HG03378 (cell line): ENCODE data around the gene MRPL27.

Source experiments
- ATAC-seq: cut with Tn5 transposase; IDR thresholded peaks from one replicate; pipeline ENCODE4 v1.9.1; 2021; ENCODE audit warnings: mild to moderate bottlenecking, moderate library complexity; ENCODE audit not compliant: unreplicated experiment

The MRPL27 gene

DNA sequence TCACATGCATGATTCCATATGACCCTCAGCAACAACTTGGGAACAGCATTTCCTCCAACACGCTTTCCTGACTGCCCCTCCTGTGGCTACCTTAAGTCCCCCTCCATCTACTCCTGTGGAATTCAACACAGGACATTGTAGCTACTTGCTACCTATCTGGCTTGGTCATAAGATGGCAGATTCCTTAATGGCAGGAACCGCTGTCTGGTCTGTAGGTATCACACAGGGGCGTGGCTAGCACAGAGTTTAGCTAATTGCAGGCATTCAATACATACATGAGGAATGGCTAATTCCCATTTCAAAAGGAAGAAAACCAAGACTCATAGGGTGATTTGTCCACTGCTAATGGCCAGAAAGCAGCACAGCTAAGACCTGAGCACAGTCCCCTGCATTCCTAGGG, 15.7 kb upstream of the MRPL27 start:
- ATAC-seq, result no peak

DNA sequence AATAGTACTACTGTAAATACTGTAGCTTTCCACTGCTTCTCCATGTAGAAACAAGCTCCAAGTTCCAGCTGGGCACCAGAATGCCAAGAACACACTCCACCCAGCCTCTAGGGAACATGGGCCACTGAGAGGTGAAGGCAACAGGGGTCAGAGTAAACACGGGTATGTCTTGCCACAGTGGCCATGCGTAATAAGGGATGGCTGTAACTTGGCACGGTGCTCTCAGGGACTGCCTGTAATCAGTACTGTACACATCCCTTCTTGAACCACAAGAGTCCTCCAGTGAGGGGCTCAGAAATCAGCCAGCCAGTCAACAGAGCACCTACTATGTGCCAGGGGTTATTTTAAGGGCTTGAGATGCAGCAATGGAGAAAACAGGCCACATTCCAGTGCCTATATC, 13.5 kb upstream of the MRPL27 start:
- ATAC-seq, result no peak

DNA sequence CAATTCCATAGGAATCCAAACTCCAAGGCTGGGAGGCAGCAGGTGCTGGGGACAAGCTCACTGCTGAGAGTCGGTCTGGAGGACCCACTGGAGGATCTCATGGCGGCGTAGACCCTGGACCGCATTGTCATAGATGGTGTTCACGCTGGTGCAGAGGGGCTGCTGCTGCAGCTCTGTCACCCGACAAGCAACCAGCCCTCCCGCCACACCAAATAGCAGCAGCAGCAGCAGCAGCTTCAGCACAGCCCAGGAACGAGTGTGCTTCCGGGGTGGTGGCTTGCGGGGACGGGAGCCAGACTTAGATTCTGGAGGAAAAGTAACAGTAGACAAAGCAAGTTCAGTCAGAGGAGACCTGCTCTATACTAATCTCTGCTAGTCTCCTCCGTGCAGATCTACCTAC, 9.9 kb upstream of the MRPL27 start:
- no peak for ATAC-seq

DNA sequence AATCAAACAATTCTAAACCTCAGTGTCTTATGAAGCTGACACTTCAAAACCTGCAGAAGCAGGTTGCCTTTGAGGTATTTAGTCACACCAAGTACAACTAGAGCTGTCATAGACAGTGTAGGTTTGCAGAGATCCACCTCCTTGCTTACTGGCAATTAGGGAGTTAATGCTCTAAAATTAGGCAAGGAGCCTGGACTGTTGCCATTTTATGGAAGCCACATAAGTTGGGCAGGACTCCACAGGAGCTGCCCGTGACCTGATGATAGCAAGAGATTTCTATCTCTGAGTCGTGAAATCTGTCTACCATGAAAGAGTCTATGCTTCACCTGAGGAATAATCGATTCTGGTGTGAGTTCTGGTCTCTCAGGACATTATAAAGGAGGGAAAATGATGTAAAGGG, 8.9 kb upstream of the MRPL27 start:
- no peak for ATAC-seq

DNA sequence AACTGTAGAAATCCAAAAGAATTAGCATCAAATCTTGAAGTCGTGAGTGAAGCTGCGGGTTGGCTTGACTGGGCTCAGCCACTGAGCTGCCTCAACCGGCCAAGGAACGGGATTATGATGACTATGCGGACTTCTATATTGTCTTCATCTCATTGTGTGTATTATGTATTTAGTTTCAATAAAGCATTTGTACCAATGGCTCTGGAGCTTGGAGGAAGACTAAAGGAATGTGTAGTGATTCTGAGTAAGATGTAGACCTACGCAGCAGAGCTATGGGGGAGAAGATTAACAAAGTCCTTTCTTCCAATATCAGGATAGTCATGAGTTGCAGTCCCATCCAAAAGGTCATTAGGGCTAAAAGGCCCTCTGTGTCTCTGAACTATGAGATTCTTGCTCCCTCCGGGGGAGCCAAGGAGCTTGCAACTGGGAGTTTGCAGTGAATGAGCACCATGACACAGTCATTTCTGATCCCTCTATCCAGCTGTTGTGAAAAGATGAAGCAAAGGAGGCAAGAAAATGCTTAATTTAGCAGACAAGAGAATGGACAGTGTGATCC, 8.4 kb upstream of the MRPL27 start:
- ATAC-seq, result no peak

DNA sequence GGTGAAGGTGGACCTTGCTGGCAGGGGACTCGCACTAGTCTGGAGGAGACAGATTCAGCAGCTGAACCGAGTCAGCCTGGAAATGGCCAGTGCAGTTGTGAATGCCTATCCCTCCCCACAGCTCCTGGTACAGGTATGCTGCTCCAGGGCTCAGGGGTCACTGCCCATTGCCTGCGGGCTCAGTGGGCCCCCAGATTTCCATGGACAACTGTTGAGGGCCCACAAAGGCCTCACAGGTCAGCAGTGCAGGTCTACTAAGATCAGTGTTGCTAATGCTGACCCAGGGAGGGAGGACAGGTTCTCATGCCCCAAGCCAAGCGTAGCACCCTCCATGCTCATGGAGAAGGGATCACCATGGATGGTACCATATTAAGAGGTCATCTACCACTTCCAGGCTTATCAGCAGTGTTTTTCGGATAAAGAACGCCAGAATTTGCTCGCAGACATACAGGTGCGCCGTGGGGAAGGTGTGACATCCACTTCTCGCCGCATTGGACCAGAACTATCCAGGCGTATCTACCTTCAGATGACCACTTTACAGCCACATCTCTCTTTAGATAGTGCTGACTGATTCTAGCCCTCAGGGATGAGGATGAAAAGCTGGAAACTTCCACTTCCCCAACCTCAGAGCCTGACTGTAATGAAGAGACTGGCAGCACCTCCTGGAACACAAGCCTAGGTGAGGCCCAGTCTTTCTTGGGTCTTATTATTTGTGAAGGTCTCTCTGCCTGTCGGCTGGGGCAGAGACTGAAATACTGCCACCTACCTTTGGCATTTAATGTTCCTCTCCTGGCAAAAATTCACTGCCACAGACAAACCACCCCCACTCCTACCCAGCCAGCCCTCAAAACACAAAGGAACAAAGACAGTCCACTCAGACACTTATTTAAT, 7.6 kb upstream of the MRPL27 start:
- no peak for ATAC-seq

DNA sequence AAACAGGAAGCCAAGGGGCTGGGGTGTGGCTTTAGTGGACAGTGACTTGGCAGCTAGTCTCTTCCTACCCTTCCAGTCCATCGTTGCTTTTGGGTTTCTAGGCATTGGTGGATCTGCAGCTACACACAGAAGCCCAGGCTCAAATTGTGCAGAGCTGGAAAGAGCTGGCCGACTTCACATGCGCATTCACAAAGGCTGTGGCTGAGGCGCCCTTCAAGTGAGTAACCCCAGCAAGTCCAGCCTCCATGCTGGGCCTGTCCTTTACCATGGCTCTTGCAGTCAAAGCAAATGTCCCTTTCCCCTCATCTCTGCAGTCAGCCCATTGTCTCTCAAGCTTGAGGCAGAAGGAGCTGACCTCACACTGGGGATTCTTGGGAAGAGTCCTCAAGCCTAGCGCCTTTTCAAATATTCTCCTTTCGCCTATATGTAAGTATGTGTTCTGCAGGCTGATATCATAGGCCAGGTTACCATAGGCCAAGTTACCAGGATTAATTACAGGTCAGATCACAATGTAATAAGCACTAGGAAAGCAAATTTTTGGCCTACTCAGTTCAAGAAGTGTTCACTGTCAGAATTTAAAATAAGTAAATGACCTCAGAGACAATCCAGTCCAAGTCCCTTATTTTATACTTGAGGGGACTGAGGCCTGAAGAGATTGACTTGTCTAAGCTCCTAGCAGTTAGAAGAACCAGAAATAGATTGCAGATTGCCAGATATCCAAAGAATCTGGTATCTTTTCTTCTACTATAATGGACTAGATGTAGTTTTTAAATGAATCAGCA, 6.6 kb upstream of the MRPL27 start:
- no peak for ATAC-seq

DNA sequence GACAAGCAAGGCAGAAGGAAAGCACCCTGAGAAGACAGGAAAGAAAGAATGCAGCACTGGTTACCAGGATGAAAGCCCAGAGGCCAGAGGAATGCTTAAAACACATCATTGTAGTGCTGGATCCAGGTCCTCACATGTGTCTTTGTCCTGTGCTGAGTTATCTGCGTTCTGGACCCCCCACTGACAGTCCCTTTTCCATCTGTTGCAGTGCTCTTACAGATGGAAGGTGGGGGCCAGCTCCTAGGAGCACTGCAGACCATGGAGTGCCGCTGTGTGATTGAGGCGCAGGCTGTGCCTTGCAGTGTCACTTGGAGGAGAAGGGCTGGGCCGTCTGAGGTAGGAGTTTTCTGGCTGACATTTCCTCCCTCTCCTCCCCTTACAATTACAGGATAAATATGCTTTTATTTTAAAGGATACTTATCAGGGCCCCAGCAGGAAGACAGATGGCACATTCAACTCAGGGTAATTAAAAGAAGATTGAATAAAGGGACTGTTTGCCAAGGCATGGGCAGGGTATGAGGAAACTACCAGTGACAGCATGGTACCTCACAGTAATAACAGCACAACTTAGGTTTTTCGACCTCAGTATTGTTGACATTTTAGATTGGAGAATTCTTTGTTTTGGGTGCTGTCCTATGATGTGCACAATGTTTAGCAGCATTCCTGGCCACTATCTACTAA, 3.0 kb upstream of the MRPL27 start:
- ATAC-seq, result no peak

DNA sequence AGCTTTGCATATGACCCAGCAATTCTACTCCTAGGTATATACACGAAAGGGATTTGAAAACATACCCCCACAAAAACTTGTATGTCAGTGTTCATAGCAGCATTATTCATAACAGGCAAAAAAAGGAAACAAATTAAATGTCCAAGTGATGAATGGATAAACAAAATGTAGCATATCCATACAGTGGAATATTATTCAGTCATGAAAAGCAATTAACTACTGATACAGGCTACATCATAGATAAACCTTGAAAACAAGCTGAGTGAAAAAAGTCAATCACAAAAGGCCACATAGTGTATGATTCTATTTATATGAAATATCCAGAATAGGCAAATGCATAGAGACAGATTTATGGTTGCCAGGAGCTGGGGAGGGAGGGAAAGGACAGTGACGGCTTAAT, 721 bp upstream of the MRPL27 start:
- ATAC-seq, result no peak

DNA sequence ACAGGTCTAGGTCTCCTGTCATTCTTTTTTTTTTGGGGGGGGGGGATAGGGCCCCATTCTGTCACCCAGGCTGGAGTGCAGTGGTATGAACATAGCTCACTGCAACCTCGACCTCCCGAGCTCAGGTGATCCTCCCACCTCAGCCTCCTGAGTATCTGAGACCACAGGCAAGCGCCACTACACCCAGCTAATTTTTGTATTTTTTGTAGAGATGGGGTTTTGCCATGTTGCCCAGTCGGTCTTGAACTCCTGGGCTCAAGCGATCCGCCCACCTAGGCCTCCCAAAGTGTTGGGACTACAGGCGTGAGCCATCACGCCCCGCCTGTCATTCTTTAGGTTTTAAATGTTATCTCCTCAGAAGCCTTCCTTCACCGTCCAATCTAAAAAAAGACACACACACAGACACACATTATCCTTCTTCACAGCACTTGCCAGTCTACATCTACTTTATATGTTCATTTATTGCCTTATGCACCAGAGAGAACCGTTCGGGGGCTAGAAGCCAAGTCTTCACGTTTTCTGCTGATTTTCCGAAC, 694 bp downstream of the MRPL27 start:
- ATAC-seq, result no peak

DNA sequence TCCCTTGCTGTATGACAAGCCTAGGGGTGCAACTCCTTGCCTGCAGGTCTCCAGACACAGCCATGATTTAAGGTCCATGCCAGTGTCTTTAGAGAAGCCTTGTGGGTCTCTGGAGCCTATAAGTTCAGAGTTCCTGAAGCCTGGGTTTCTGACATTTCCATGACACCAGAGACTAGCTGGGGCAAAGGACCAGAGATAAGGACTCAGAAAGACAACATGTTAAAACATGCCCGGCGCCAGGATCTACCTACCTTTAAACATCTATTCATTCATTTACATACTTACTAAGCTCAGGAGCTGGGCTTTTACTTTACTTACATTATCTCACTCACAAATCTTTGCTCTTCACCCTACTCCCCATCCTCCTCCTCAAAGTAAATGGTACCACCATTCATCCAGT, 1.5 kb downstream of the MRPL27 start:
- ATAC-seq, result no peak

DNA sequence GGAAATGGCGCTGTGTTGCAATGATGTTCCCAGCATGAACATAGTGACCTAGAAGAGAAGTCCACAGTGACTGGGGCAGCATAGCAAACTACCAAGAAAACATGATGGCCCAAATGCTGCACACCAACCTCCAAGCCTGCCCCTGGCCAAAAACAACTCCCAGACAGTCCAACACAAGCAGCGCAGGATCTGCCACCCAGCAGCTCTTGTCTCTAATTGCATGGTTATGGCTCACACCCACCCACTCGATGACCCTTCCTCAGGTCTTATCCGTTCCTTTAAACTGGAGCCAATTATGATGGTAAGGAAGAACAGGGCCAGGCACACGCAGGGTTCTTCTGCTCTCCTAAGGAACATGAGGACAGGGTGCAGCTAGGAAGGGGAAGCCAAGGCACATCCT, 2.9 kb downstream of the MRPL27 start:
- no peak for ATAC-seq

DNA sequence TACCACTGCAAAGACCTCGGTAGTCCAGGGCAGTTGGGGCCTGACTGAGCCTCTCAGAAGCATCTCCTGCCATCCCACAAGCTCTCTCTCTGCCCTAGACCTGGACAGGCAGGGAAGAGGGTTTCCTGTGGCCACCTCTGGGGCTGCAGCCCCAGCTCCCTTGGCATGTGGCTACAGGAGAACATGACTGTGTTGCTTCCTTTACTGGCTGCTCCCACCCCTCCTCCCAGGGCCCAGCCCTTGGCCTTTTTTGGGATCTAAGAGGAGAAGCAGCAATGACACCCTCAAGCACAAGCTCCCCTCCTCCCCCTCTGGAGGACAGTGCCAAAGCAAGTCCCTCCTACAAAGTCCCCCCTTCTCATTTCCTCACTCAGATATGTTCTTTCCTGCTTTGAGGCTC, 5.6 kb downstream of the MRPL27 start:
- no peak for ATAC-seq

DNA sequence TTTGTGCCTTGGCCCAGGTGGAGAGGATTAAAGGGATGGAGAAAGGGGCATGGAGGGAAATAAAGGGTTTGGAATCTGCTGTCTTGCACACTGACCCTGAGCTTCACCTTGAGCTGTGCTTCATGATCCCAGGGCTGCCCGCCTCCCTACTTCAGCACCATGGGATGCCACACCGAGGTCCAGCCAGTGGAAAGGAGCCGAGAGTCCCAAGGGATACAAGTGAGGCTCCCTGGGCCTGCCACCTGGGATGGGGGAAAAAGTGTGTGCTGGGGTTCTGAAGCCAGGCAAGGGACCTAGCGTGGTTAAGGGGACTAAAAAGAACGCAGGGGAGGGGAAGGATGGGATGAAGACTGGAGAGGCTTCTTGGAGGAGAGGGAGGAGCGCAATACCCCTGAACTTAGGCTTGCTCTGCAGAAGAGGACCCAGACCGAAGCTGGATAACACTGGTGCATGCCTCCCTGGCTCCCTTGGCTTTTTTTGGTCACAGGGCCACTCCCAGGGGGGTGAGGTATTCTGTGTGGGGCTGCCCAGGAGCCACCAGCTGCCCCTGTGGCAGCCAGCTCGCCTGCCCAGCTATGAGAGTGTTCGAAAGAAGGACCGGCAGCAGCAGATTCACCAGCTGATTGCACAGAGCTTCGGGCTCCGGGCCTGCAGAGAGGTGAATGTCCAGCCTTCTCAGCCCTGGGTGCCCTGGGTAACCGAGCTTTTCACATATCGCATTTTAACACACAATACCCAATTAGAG, 7.2 kb downstream of the MRPL27 start:
- no peak for ATAC-seq

DNA sequence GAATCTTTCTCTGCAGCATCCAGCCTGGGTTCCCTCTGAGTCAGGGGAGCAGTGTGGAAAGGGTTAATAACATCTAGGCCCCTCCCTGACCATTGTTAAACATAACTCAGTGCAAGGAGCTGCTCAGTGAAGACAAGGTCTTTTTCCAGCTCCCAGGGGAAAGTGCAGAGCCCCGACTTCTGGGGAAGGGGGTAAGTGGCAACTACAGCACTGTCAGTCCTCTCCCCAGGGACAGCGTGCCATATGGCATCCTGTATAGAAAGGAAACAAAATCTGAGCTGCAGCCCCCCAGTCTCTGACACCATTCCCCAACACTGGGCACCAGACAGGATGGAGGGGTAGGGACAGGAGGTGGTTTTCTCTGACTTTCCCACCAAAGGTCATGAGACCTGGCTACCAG, 7.8 kb downstream of the MRPL27 start:
- ATAC-seq, result no peak

DNA sequence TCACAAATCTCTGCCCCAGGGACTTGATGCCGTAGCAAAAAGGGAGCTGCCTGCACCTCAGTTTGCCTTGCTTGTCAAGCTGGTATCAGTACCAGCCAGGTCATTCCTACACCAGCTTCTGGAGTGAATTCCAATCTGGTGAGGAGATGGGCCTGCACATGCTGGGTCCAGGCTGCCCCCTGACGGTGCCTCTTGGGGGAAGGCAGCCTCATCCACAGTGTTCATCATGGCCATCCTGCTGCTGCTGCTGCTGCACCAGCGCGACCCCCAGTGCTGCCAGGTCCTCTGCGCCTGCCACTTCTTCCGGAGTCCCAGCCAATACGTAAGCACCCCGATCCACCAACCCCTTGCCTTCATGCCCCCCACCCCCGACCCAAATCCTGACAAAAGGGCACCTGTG, 8.3 kb downstream of the MRPL27 start:
- no peak for ATAC-seq

DNA sequence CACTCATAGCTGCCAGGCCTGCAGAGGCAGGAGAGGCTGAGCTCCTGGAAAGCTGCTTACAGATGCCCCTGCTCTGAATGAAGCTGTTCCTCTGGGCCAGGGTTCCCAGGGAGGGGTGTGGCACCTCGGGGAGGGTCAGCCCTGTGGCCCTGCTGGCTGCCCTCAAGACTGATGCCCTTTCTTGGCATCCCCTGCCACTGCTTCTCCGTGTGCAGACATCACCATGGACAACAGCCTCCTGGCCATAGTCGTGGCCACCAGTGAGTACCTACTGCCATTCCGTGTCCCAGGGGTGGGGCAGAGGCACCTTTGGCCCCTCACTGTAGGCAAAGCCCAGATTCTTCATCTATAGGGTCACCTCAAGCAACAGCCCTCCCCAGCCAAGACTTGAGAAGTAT, 8.9 kb downstream of the MRPL27 start:
- ATAC-seq, result no peak

DNA sequence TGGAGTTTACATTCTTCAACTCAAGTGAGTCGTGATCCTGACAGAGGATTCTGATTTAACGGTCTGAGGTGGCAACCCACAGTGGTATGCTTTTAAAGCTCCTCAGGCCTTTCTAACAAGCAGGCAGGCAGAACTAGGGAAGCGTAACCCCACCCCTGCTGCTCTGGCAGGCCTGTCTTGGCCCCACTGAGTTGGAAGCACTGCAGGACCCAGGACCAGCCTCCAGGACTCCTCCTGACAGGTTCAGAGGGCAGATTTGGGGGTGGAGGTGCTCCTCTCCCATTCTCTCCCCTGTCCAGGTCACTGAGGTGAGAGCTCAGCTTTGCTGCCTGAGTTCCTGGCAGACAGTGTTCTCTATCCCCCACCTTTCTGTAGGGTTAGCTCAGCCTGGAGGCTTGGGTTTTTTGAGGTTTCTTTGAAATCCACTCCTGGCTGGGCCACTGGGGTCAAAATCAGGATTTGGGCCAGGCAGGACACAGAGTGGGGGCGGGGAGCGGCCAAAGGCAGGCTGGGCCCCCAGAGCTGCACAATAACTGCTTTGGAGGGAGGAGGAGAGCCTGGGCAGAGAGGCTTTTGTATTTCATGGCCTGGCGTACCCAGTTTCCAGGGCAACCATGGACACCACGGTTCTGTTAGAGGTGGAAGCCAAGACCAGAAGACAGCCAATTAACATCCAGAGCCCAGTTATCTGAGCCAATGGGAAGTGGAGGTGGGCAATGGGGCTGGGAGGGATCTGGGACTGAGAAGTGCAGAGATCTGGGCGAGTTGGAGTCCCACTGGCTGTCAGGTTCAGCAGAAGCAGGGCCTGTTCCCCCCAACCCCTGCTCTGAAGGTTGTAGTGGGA, 9.5 kb downstream of the MRPL27 start:
- no peak for ATAC-seq

DNA sequence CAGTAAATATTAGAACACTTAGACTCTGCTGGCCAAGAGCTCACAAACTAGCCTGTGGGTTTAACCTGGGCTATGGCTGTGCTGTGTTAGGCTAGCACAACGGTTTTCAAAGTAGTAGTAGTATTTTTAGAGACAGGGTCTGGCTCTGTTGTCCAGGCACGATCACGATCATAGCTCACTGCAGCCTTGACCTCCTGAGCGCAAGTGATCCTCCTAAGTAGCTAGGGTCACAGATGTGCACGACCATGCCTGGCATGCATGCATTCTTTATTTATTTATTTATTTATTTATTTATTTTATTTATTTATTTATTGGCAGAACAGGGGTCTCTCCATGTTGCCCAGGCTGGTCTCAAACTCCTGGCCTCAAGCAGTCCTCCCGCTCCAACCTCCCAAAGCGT, 10.3 kb downstream of the MRPL27 start:
- no peak for ATAC-seq
